Measurements from ENCODE around the gene RPS29. TPM values are rescaled to one million over a fixed set of nuclear protein-coding genes. Genes with fewer than 3 reads are reported as not detected.

The RPS29 gene
- polyA plus RNA-seq, 1 donor: 1,314 TPM

DNA sequence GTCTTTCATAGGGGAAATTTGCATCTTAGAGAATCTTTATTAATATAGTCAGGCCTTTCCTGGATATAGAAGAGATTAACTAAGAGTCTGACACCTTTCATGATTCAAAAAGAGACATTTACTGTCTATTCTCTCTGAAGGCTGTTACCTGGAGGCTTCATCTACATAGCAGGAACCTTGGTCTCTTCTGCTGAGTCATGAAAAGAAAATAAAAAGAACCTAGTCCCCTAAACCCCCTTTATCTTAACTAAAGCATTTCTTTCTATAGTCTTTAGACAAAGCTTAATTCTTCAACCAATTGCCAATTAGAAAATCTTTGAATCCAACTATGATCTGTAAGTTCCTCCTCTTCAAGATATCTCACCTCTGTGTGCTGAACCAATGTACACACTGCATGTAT lies 33.1 kb downstream of the RPS29 start:
- DNase-seq: no peak

DNA sequence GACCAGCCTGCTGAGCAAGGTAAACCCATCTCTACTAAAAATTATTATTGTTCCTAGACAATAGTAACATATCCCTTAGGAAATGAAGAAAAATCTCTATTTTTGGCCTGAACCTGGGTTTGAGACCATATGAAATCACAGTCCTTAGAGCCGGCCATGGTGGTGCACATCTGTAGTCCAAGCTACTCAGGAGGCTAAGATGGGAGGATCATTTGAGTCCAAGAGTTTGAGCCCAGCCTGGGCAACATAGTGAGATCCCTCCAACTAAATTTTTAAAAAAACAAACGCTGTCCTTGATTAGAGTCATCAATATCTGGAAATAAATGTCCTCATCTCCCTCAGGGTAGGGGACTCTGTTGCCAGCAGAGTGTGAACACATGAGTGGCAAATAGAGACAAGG lies 34.6 kb downstream of the RPS29 start:
- DNase-seq: no peak

DNA sequence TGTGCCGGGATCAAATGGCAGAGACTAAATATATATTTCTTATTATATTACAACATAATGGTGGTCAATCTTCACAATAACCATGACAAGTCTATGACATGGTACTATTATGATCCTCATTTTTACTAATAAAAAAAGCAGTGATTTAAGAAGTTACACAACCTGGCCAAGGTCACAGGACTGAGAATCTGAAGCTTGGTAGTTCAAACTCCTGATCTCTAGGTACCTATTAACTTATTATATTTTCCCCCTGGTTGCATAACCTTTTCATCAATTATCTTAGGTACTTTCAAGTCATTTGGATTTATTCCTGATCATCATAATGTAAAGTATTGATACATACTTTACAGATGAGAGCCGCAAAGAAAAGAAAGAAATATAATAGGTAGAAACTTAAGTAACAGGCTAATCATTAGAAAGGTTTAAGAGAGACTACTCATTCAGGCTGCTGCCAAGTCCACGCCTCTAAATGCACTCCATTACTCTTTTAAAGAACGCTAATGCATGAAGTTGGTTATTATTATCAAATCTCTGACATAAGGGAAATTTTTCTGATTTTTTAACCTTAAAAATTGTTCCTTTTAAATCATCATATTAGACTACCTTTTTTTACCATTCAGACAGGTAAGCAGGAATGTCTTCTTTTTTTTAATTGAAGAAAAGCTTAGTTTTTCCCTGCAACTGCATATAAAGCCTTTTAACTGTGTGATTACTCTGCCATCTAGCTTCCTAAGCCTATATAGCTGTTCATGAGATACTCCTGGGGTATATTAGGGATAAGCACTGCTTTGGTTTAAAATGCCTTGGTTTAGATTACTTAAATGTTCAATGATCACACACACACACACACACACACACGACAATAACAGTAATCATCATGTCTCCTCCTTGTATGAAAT lies 35.6 kb downstream of the RPS29 start:
- DNase-seq: no peak

DNA sequence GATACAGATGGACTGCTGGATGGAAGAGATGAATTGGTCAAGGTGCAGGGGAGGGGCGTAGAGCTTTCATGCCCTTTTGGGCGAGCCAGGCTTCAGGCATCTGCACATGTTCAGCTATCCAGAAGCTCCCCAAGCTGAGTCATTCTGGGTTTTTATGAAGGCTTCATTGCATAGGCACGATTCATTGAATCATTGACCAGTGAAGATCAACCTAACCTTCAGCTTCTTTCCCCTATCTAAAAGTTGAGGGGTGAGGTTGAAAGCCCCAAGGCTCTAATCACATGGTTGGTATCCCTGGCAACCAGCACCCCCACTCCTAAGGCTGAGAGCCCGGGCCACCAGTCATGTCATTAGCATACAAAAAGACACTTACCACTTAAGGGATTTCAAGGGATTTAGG lies 36.3 kb downstream of the RPS29 start:
- DNase-seq: peak; percentile 12

DNA sequence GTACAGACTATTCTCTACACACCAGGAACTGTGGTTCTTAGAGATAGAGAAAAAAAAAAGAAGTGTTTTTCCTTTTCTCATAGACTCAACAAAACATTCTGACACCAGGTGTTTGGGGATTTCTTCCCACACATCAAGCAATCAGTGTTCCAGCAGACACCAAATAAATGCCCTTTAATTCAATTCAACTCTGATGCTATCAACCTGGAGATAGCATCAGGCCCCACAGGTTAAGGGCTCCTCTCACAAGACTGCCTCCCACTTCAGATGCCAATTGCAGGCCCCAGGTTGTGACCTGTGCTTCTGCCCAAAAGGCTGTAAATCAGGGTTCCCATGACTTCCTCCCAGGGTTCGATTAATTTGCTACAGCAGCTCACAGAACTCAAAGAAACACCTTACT lies 36.7 kb downstream of the RPS29 start:
- DNase-seq: no peak

DNA sequence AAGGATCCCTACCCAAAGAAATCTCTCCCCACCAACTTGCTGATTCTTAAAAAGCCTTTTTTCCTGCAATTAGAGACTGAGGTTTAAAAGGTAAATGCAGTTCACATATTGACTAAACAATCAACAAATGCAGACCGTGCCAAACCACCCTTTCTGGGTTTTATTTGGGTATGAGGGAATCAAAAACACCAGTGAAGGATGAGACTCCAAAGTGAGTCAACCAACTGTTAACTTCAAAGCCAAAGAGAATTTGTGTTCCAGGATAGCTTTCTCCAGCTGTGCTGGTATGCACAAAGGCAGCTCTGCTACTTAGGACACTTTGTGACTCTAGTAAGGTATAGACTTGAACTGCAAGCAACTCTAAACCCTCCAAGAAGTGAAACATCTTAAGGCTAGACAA lies 39.4 kb downstream of the RPS29 start:
- DNase-seq: no peak

DNA sequence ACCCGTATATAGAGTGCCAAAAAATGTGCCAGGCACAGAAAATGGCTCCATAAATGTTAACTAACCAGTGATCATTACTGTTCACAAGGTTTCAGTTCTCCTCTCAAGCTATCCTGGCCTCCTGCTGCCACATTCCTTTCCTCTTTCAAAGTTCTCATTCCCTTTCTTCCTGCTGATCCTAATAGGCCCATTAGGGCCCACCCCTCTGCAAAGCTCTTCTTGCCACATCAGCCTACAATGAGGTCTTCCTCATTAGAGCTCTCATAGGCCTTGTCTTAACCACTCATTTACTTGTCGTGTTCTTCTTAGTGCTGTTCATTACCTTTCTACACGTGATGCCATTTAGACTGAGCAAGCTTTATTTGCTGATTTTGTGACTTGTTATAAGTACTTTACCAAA lies 40.5 kb downstream of the RPS29 start:
- no peak for DNase-seq

DNA sequence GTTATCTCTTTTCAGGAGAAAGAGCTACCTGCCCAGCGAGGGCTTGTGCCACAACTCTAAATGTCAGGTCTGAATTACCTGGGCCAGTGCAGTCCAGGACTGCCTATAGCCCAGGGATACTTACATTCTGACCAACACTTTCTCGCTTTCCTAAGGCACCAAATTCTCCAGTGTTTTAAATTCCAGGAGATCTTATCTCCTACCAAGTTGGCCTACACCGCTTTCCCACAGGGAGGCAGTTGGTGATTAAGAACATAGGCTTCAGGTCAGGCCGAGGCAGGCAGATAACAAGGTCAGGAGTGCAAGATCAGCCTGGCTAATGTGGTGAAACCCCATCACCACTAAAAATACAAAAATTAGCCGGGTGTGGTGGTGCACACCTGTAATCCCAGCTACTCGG lies 41.1 kb downstream of the RPS29 start:
- no peak for DNase-seq

DNA sequence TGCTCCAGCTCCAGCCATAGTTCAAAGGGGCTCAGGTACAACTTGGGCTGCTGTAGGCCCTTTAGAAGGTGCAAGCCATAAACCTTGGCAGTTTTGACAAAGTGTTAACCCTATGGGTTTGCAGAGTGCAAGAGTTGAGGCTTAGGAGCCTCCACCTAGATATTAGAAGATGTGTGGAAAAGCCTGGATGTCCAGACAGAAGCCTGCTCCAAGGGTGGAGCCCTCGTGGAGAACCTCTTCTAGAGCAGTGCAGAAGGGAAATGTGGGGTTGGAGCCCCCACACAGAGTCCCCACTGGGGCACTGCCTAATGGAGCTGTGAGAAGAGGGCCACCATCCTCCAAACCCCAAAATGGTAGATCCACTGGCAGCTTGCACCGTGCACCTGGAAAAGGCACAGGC lies 45.1 kb downstream of the RPS29 start:
- no peak for DNase-seq

DNA sequence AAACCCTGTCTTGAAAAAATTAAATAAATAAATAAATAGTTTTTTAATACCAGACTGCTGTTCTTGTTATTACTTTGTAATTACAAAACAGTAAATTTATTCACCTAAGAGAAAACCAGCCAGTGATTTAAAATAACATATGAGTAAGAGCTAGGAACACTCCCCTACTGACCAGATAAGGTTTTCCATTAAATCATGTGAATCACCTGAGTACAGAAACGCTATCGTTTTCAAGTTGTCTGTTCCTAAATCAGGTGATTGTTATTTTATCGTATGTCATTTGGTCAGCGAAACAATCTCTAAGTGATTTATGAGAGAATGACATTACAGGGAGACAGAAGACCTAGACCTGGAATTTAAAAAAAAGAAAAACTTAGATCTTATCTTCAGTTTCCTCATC lies 47.3 kb downstream of the RPS29 start:
- no peak for DNase-seq

Other genes with a start within 250 kb of the RPS29 start
- 17.5 TPM for gene LRR1, start 12.6 kb upstream of the RPS29 start, polyA plus RNA-seq (ENCODE audit: insufficient read length)
- gene RPL36AL, start 34.2 kb upstream of the RPS29 start, polyA plus RNA-seq (ENCODE audit: insufficient read length): 196 TPM
- gene MGAT2, start 34.4 kb upstream of the RPS29 start, polyA plus RNA-seq (ENCODE audit: insufficient read length): 4.4 TPM
- 17.5 TPM for gene DNAAF2, start 48.9 kb upstream of the RPS29 start, polyA plus RNA-seq (ENCODE audit: insufficient read length)
- gene POLE2, start 101.8 kb upstream of the RPS29 start, polyA plus RNA-seq (ENCODE audit: insufficient read length): 34.7 TPM
- 7.5 TPM for gene KLHDC1, start 106.7 kb upstream of the RPS29 start, polyA plus RNA-seq (ENCODE audit: insufficient read length)
- 174 TPM for gene KLHDC2, start 181.8 kb upstream of the RPS29 start, polyA plus RNA-seq (ENCODE audit: insufficient read length)

Measured in left kidney (tissue), 2 donors.